WI38 (cell line): ENCODE data around the gene JADE2.

ENCODE experiments used
- H3K4me3 ChIP-seq: 2 replicates; pipeline ENCODE4 v1.5.1; 2011; ENCODE audit warnings: low read depth, mild to moderate bottlenecking, control low read depth, low read length
- CTCF ChIP-seq: IDR thresholded peaks from 2 replicates; pipeline ENCODE4 v1.5.1; 2012; ENCODE audit warnings: low read depth, mild to moderate bottlenecking, control low read depth, low read length

JADE2 gene

GRCh38 chr5:134574521-134574920, 49.1 kb downstream of the JADE2 start:
- TF ChIP-seq CTCF, result no peak

GRCh38 chr5:134575316-134575715, 49.8 kb downstream of the JADE2 start:
- H3K4me3 ChIP-seq, result no peak overlapping the region
- TF ChIP-seq CTCF, result no peak

More at GRCh38 chr5:134574521-134574920, 49.1 kb downstream of the JADE2 start:
- H3K4me3 ChIP-seq, result no peak overlapping the region

DNA sequence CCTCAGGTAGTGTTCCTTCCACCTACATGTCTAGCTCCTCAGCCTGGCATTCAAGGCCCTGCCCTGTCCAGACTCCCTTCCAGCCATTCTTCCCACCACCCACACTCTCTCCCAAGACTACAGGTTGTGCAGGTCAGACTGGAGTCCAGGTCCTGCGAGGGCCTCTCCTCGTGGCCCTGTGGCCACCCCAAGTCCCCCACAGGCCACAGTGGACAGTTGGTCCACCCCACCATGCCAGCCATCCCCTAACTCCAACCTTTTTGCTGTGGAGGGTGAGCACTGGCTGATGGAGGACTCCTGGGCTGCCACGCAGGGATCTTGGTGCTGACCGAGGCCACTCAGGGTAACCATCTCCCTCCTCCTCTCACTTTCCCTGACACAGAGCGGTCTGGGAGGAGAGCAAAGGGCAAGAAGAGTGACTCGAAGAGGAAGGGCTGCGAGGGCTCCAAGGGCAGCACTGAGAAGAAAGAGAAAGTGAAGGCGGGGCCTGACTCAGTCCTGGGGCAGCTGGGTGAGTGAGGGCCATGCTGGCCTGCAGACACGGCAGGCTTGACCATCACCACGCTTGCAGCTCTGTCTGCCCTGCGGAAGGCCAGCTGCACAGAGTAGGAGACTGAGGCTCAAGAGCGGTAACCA, 51.0 kb downstream of the JADE2 start:
- TF ChIP-seq CTCF, result no peak

GRCh38 chr5:134577022-134577795, 51.7 kb downstream of the JADE2 start:
- no peak for TF ChIP-seq CTCF
- no peak overlapping the region for H3K4me3 ChIP-seq

More for the DNA sequence above, 51.0 kb downstream of the JADE2 start:
- no peak overlapping the region for H3K4me3 ChIP-seq

DNA sequence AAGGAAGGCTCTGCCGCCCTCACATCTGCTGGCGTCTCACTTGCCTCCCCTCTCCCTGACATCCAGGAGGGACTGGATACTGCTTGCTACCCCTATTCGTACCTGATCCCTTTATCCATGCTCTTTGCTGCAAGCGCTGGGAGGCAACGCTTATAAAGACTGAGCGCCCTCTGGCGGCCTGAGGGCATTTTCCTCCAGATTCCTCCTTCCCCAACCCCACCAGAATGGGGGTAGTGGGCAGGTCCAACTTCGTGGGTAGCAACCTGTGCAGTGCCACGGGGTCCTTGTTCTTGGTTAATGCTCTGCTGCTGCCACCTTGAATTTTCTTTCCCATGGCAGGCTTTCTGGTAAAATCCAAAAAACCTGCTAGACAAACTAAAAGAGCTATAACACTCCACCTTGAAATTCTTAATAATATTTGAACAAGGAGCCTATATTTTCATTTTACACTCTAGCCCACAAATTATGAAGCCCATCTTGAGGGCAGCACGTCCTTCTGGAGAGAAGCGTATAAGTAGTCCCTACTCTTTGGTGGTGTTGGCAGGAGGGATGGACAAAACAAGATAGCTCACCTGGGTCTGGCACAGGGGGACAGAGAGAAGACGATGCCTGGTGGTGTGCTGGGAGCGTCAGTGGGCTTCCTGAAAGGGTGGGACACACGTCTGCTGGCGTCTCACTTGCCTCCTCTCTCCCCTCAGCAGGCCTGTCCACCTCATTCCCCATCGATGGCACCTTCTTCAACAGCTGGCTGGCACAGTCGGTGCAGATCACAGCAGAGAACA, 52.5 kb downstream of the JADE2 start:
- peak; percentile 78 for TF ChIP-seq CTCF
- H3K4me3 ChIP-seq, result no peak overlapping the region

DNA sequence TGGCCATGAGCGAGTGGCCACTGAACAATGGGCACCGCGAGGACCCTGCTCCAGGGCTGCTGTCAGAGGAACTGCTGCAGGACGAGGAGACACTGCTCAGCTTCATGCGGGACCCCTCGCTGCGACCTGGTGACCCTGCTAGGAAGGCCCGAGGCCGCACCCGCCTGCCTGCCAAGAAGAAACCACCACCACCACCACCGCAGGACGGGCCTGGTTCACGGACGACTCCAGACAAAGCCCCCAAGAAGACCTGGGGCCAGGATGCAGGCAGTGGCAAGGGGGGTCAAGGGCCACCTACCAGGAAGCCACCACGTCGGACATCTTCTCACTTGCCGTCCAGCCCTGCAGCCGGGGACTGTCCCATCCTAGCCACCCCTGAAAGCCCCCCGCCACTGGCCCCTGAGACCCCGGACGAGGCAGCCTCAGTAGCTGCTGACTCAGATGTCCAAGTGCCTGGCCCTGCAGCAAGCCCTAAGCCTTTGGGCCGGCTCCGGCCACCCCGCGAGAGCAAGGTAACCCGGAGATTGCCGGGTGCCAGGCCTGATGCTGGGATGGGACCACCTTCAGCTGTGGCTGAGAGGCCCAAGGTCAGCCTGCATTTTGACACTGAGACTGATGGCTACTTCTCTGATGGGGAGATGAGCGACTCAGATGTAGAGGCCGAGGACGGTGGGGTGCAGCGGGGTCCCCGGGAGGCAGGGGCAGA, 53.3 kb downstream of the JADE2 start:
- H3K4me3 ChIP-seq, result no peak overlapping the region
- TF ChIP-seq CTCF, result no peak
